Central memory CD8-positive, alpha-beta T cell (primary cell): ENCODE data around the gene RABEP1.

Experiments used
- ATAC-seq: fragments of 150-1000 bp; cut with Tn5 transposase; replicated peaks from 2 replicates; pipeline ENCODE4 v1.10.0; 2022; ENCODE audit warnings: mild to moderate bottlenecking, moderate FRiP score, moderate number of reproducible peaks; ENCODE audit not compliant: poor library complexity, severe bottlenecking; ENCODE audit errors: extremely low read depth
- DNase-seq, 2 donors: peaks; one replicate each; pipeline ENCODE4 v3.0.0; 2021; ENCODE audit warnings: low spot score in 2 of 2
- H3K27ac Mint-ChIP-seq: one replicate; pipeline ENCODE4 v1.8.0; 2022; ENCODE audit warnings: low read depth, mild to moderate bottlenecking, moderate library complexity, mixed read lengths
- H3K27me3 Mint-ChIP-seq: one replicate; pipeline ENCODE4 v1.8.0; 2022; ENCODE audit warnings: mixed read lengths
- H3K36me3 Mint-ChIP-seq: one replicate; pipeline ENCODE4 v1.8.0; 2022; ENCODE audit warnings: mild to moderate bottlenecking, moderate library complexity, mixed read lengths; ENCODE audit not compliant: insufficient read depth
- H3K4me1 Mint-ChIP-seq: one replicate; pipeline ENCODE4 v1.8.0; 2022; ENCODE audit warnings: mixed read lengths
- H3K4me3 Mint-ChIP-seq: one replicate; pipeline ENCODE4 v1.8.0; 2022; ENCODE audit warnings: mild to moderate bottlenecking, moderate library complexity, mixed read lengths
- H3K9me3 Mint-ChIP-seq: one replicate; pipeline ENCODE4 v1.8.0; 2022; ENCODE audit warnings: mixed read lengths

The RABEP1 gene

DNA sequence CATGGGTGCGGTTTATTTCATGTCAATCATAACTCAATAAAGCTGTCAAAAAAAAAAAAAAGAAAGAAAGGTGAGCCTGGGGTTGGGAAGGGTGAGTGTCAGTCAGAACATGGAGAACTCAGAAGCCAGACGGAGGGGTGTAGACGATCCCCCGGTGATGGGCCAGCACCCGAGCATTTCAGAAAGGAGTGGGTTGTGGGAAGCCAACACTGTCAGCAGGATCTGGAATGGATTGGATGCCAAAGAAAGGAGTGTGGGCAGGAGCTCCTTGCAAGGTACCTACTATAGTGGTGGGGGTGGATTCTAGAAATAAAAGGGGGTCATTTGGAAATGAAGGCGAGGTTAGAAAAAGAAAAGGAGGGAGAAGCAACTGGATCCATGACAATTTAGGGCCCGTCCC, 27.7 kb upstream of the RABEP1 start:
- peaks cover 12% of the 10 kb centered on the region for H3K4me1 Mint-ChIP-seq
- H3K9me3 Mint-ChIP-seq: no peaks in the 10 kb centered on the region
- H3K27ac Mint-ChIP-seq: peak overlapping the region; percentile 33
- no peak overlapping the region for H3K4me3 Mint-ChIP-seq
- ATAC-seq (no peak), DNase-seq (no peak)
- H3K36me3 Mint-ChIP-seq: peaks cover 4% of the 10 kb centered on the region
- H3K27me3 Mint-ChIP-seq: no peaks in the 10 kb centered on the region

DNA sequence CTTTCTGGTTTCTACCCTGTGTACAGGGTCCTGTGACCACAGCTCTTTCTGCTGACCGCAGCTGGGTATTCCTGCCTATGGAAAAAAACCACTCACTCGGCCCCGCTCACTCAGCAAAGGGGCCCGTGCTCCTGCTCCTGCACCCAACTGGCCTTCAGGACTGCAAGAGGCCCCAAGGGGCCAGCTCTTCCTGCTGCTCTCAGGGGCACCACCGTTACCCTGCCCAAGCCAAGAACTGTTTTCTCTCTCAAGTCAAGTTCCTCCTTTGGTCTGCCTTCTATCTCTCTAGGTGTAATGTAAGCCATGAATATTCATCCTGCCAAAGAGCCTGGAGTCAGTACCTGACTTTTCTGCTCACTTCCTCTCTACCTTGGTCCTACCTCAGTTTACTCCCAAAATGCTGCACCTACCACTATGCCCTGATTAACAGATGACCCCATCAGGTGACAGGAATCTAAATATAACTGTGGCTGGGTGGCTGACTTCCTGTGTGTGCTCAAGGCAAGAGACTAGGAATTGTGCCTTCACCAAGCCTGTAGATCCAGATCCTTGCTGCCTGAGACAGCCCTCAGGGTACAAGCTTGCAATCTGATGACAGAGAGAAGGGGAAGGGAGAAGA, 27.1 kb upstream of the RABEP1 start:
- no peaks in the 10 kb centered on the region for H3K36me3 Mint-ChIP-seq
- no peaks in the 10 kb centered on the region for H3K27me3 Mint-ChIP-seq
- no peak for ATAC-seq
- H3K4me3 Mint-ChIP-seq: no peak overlapping the region
- no peak overlapping the region for H3K27ac Mint-ChIP-seq
- H3K9me3 Mint-ChIP-seq: no peaks in the 10 kb centered on the region
- DNase-seq: no peak
- peaks cover 7% of the 10 kb centered on the region for H3K4me1 Mint-ChIP-seq

DNA sequence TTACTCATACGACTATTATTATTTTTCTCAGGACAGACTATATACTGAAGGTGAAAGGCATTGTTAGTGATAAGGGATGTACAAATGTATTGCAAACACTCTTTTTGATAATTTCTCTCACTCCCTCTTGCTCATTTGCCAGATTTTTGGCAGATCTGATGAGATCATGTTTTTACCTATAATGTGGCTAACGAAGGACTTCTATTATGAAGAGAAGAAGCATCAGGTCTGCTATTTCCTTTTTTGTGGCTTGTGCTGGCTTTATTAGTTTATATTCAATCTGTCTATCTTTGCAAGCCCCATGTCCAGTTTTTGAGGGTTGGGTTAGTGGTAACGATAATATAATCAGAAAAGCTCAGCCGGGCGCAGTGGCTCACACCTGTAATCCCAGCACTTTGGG, 25.0 kb upstream of the RABEP1 start:
- H3K36me3 Mint-ChIP-seq: no peaks in the 10 kb centered on the region
- H3K4me3 Mint-ChIP-seq: no peak overlapping the region
- H3K9me3 Mint-ChIP-seq: no peaks in the 10 kb centered on the region
- H3K4me1 Mint-ChIP-seq: peaks cover 7% of the 10 kb centered on the region
- ATAC-seq (no peak), DNase-seq (no peak)
- H3K27ac Mint-ChIP-seq: no peak overlapping the region
- no peaks in the 10 kb centered on the region for H3K27me3 Mint-ChIP-seq

DNA sequence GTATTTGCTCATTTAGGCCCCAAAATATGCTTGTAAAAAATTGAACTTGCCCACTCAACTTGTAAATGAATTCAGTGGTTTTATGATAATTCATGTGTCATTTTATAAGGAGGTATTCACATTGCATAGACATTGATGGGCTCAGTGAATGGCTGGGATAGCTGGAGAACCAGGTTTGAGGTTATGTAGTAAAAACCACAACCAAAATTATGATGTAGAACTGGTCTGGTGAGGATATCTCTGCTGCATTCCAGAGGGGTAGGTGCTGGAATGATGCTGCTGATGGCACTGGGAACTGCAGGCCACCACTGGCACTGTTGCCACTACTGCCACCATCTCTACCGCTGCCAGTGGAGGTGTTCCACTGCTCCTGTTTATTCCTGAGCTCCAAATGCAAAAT, 21.5 kb upstream of the RABEP1 start:
- no peak overlapping the region for H3K27ac Mint-ChIP-seq
- no peak overlapping the region for H3K4me3 Mint-ChIP-seq
- H3K36me3 Mint-ChIP-seq: no peaks in the 10 kb centered on the region
- no peak for DNase-seq
- H3K9me3 Mint-ChIP-seq: no peaks in the 10 kb centered on the region
- ATAC-seq: no peak
- no peaks in the 10 kb centered on the region for H3K4me1 Mint-ChIP-seq
- no peaks in the 10 kb centered on the region for H3K27me3 Mint-ChIP-seq

DNA sequence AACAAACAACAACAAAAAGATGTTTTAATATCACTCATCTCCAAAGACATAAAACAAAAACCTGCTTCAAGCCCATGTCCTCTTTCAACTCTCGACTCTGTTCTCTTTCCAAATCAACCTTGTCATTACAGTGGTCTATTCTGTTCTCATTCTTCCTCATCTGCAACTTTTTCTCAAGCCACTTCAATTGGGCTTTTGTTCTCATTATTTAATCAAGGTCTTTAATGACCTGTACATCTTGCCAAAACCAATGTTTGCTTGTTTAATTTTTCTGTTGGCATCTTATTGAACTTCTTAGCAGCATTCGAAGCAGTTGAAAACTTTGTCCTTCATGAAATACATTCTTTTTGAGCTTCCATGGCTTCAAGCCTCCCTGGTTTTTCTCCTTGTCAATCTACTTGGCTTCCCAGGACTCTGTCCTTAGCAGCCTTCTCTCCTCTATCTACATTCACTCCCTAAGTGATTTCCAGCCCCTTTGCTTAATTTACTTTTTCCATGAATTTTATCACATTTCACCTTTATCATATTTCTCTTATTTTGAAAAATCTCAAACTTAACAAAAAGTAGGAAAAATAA, 19.6 kb upstream of the RABEP1 start:
- ATAC-seq: no peak
- Mint-ChIP-seq H3K9me3 (no peaks in the 10 kb centered on the region), H3K4me3 (no peak overlapping the region), H3K4me1 (no peaks in the 10 kb centered on the region), H3K36me3 (no peaks in the 10 kb centered on the region), H3K27ac (no peak overlapping the region), H3K27me3 (no peaks in the 10 kb centered on the region)
- no peak for DNase-seq

DNA sequence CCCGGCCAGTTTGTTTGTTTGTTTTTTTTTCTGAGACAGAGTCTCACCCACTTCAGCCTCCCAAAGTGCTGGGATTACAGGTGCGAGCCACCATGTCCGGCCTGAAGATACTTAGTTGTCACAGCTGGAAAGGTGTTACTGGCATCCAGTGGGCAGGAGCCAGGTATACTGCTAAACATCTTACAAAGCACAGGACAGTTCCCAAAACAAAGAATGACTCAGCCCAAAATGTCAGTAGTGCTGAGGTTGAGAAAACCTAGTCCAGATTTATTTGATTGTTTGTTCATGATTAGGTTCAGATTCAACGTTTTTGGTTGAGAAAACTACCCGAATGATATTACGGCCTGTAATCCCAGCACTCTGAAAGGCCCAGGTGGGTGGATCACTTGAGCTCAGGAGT, 18.6 kb upstream of the RABEP1 start:
- ATAC-seq: no peak
- DNase-seq: no peak
- Mint-ChIP-seq H3K27me3 (no peaks in the 10 kb centered on the region), H3K36me3 (no peaks in the 10 kb centered on the region), H3K4me3 (no peak overlapping the region), H3K9me3 (no peaks in the 10 kb centered on the region), H3K27ac (no peak overlapping the region), H3K4me1 (no peaks in the 10 kb centered on the region)

DNA sequence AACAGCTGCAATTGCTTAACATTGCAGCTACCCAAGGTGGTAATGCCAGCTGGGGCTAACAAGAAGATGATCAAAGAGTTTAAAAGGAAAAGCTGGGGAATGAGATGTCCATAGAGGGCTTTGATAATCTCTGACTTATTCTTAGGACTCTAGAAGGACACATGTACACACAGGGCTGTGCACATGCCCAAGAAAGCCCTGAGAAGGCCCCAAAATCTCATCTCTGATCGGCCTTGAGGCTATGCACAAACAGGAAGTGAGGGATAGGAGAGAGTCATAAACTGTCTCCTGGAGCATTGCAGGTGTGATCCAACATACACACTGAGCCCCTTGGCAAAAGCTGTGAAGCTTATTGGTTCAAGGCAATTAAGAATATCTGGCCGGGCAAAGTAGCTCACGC, 17.2 kb upstream of the RABEP1 start:
- Mint-ChIP-seq H3K36me3 (no peaks in the 10 kb centered on the region), H3K4me3 (no peak overlapping the region), H3K4me1 (no peaks in the 10 kb centered on the region)

DNA sequence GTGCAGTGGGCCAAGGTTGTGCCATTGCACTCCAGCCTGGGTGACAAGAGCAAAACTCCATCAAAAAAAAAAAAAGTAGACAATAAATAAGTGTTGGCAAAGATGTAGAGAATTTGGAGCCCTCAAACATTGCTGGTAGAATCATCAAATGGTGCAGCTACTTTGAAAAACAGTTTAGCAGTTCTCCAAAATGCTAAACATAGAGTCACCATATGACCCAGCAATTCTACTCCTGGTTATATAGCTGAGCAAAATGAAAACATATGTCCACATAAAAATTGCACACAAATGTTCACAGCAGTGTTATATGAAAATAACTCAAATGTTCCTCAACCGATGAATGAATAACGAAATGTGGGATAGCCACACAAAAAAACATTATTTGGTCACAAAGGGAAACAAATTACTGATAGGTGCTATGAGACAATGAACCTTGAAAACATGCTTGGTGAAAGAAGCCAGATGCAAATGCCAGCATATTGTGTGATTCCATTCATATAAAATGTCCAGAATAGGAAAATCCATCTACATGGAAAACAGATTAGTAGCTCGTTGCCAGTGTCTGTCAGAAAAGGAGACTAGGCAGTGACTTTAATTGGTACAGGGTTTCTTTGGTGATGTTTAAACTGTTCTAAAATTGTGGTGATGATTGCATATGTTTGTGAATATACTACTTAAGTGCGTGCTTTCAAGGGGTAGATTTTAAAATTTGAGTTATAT, 12.7 kb upstream of the RABEP1 start:
- no peak for ATAC-seq
- Mint-ChIP-seq H3K4me1 (no peaks in the 10 kb centered on the region), H3K9me3 (no peaks in the 10 kb centered on the region), H3K27me3 (no peaks in the 10 kb centered on the region), H3K36me3 (no peaks in the 10 kb centered on the region), H3K27ac (no peak overlapping the region), H3K4me3 (no peak overlapping the region)
- DNase-seq: no peak

More for the DNA sequence above, 17.2 kb upstream of the RABEP1 start:
- no peaks in the 10 kb centered on the region for H3K27me3 Mint-ChIP-seq
- DNase-seq: no peak
- ATAC-seq: no peak
- H3K27ac Mint-ChIP-seq: no peak overlapping the region
- H3K9me3 Mint-ChIP-seq: no peaks in the 10 kb centered on the region

DNA sequence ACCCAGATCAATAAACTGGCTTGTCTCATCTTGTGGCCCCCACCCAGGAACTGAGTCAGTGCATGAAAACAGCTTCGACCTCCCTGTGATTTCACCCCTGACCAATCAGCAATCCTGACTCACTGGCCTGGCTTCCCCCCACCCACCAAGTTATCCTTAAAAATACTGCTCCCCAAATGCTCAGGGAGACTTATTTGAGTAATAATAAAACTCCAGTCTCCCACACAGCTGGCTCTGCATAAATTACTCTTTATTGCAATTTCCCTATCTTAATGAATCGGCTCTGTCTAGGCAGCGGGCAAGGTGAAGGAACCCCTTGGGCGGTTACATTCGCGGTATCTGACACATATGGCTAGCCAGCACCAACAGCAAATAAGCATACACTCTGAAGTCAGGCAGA, 9.8 kb upstream of the RABEP1 start:
- Mint-ChIP-seq H3K4me3 (no peak overlapping the region), H3K27me3 (no peaks in the 10 kb centered on the region), H3K9me3 (no peaks in the 10 kb centered on the region), H3K36me3 (no peaks in the 10 kb centered on the region), H3K27ac (no peak overlapping the region), H3K4me1 (no peaks in the 10 kb centered on the region)
- no peak for ATAC-seq
- no peak for DNase-seq

DNA sequence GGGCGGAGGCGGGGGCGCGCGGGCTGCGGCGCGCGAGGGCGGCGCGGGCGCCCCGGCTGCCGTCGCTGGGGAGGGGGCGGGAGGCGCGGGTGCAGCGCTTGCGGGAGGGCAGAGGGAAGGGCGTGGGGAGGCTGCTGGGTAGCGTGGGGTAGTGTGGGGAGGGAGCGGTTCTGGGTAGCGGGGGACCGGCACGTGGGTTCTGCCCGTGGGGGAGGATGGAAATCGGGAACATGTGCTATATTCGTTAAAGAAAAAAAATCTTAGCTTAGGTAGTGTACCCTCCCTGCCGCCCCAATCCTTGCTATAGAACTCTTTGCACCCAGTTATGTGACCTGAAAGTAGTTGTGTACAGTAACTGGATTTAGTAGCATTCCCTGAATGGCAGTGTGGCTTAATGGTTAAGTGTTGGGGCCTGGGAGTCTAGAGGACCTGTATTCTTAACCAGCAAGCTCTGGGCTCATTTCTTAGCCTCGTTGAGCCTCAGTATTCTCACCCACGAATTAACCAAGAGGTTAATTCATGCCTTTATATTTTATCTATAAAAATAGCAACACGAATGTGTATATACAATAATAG, 646 bp downstream of the RABEP1 start:
- H3K36me3 Mint-ChIP-seq: peaks cover 20% of the 10 kb centered on the region
- ATAC-seq: peak; percentile 48
- peaks cover 43% of the 10 kb centered on the region for H3K4me1 Mint-ChIP-seq
- peak; percentile 14 for DNase-seq
- no peaks in the 10 kb centered on the region for H3K9me3 Mint-ChIP-seq
- H3K27ac Mint-ChIP-seq: peak overlapping the region; percentile 91
- no peaks in the 10 kb centered on the region for H3K27me3 Mint-ChIP-seq
- H3K4me3 Mint-ChIP-seq: peak overlapping the region; percentile 85

DNA sequence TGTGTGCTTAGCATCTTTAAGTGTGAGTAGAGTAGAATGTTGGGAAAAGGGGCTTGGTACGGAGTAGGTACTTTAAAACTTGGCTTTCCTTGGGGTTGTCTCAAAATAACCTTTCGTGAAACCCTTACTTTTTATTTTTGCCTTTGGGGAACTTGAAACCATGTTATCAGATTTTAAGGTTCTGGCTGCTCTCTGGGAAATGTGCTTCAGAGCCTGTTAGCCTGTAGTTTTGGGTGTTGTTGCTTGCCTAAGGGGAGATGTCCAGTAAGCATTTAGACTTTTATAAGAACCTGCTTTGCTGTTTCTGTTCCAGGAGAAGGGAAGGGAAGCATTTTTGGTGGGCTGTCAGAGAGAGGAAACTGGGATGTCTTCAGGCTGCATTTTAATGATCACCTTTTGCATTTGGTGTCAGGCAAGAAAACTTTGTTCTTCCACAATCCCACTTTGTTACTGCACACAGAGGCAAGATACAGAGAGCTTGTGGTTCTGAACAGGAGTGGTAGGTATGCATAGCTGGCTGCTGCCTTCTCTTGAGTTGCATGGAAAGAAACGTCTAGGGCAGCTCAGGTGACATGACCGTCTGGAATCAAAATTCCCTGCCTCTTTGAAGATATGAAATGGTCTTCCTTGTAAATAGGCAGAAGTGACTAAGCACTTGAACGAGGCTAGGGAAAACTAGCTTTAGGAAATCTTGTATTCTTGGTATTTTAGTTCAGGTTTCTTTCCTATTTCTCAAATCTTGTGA, 1.7 kb downstream of the RABEP1 start:
- Mint-ChIP-seq H3K4me3 (peak overlapping the region; percentile 85), H3K36me3 (peaks cover 23% of the 10 kb centered on the region), H3K4me1 (peaks cover 51% of the 10 kb centered on the region), H3K27me3 (no peaks in the 10 kb centered on the region), H3K27ac (peak overlapping the region; percentile 91), H3K9me3 (no peaks in the 10 kb centered on the region)
- DNase-seq: no peak
- no peak for ATAC-seq

DNA sequence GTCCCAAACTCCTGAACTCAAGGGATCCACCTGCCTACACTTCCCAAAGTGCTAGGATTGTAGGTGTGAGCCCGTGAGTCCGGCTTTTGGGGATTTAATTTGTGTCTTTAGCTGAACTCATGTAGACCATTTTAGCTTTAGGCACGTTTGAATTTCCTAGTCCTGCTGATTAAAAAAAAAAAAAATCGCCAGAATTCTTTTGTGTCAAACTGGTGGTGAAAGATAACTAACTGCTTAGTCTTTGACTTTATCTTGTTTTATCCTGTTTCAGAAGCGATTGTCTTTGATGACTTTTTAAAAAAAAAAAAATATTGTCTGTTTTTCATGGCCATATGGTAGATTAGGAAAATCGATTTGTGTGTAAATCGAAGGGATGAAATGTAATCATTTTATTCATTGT, 2.6 kb downstream of the RABEP1 start:
- peaks cover 26% of the 10 kb centered on the region for H3K36me3 Mint-ChIP-seq
- no peaks in the 10 kb centered on the region for H3K9me3 Mint-ChIP-seq
- DNase-seq (no peak), ATAC-seq (no peak)
- H3K4me3 Mint-ChIP-seq: no peak overlapping the region
- peaks cover 57% of the 10 kb centered on the region for H3K4me1 Mint-ChIP-seq
- H3K27me3 Mint-ChIP-seq: no peaks in the 10 kb centered on the region
- H3K27ac Mint-ChIP-seq: no peak overlapping the region
